Prostate gland (tissue), 2 donors: Measurements from ENCODE around the gene PMVK.

Experiments
- POLR2A ChIP-seq: fragments of 450-650 bp; IDR thresholded peaks from one replicate; pipeline ENCODE4 v1.6.1; 2016; ENCODE audit warnings: antibody characterized with exemption, mild to moderate bottlenecking
- POLR2AphosphoS5 ChIP-seq: sonication (generic); formaldehyde crosslinking; IDR thresholded peaks from one replicate; pipeline ENCODE4 v1.6.1; 2017; ENCODE audit warnings: antibody characterized with exemption
- TF ChIP-seq, protein P1 (sequence below), 4 experiments: fragments of 200-600 bp in 2 of 4; fragments of 450-650 bp in 2 of 4; sonication (generic) in 2 of 4; IDR thresholded peaks; 1 replicate in 3 of 4; 2 replicates in 1 of 4; pipeline ENCODE4 v1.5.1; 2016 to 2019; ENCODE audit warnings: antibody characterized with exemption in 4 of 4, mild to moderate bottlenecking in 2 of 4, moderate library complexity in 2 of 4

DNA sequence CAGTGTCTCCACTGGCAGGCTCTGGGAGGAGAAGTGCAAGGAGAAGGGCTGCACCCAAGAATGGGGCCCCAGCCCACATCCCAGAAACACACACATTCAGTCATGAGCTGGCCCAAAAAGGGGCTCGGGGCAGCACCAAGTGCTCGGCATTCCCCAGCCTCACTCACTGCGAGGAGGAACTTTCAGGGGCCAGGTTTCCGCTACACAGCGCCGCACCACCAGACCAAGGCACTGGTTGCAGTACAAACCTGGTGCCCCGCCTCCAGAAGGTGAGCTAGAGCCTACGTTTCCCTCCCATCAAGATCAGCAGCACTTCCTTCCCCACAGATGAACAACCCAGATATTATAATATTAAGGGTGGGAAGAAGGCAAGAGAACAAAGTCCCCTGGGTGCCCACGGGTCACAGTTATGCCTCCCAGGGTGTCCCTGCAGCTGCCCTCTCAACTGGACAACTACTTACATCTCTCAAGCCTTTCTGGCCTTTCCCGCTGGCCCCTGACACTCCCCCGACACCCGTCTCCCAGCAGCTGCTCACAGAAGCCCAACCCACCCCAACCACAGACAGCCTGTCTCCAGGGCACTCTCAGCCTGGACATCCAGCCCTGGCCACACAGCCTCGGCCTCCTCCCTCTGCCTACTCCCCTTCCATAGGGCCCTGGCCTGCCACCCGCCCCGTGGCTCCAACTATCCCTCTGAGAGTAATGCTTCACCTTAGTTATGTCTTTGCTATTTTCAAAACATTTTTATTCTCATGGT is 15.6 kb upstream of the PMVK start:
- TF ChIP-seq POLR2AphosphoS5 (no peak), POLR2A (no peak)
- TF ChIP-seq, protein P1, sequence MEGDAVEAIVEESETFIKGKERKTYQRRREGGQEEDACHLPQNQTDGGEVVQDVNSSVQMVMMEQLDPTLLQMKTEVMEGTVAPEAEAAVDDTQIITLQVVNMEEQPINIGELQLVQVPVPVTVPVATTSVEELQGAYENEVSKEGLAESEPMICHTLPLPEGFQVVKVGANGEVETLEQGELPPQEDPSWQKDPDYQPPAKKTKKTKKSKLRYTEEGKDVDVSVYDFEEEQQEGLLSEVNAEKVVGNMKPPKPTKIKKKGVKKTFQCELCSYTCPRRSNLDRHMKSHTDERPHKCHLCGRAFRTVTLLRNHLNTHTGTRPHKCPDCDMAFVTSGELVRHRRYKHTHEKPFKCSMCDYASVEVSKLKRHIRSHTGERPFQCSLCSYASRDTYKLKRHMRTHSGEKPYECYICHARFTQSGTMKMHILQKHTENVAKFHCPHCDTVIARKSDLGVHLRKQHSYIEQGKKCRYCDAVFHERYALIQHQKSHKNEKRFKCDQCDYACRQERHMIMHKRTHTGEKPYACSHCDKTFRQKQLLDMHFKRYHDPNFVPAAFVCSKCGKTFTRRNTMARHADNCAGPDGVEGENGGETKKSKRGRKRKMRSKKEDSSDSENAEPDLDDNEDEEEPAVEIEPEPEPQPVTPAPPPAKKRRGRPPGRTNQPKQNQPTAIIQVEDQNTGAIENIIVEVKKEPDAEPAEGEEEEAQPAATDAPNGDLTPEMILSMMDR (IDR thresholded peaks at IDR 0.05) = no peak
